ENCODE results near the gene ELMO1.

The ELMO1 gene

GRCh38 chr7:37290731-37291130 is 157.9 kb downstream of the ELMO1 start:
- DNase-seq, result no peak

- no peak for DNase-seq
These were observed 158.9 kb downstream of the ELMO1 start for GRCh38 chr7:37289781-37290180.

- no peak for DNase-seq
These were observed 159.3 kb downstream of the ELMO1 start for GRCh38 chr7:37289367-37289766.

- DNase-seq, result no peak
These were observed 161.4 kb downstream of the ELMO1 start for GRCh38 chr7:37287131-37287855.

GRCh38 chr7:37286454-37286832 is 162.2 kb downstream of the ELMO1 start:
- DNase-seq, result no peak

- no peak for DNase-seq
These were observed 162.8 kb downstream of the ELMO1 start for GRCh38 chr7:37285706-37286453.

- DNase-seq, result peak; percentile 11
These were observed 163.8 kb downstream of the ELMO1 start for GRCh38 chr7:37284805-37285231.

- no peak for DNase-seq
These were observed 164.4 kb downstream of the ELMO1 start for GRCh38 chr7:37284285-37284684.

GRCh38 chr7:37283716-37284115 is 164.9 kb downstream of the ELMO1 start:
- DNase-seq, result no peak

- no peak for DNase-seq
These were observed 165.7 kb downstream of the ELMO1 start for GRCh38 chr7:37282927-37283326.

- no peak for DNase-seq
These were observed 166.6 kb downstream of the ELMO1 start for GRCh38 chr7:37282093-37282444.

- no peak for DNase-seq
These were observed 167.1 kb downstream of the ELMO1 start for GRCh38 chr7:37281368-37282092.

- DNase-seq, result no peak
These were observed 171.2 kb downstream of the ELMO1 start for GRCh38 chr7:37277513-37277912.

GRCh38 chr7:37275078-37275710 is 173.5 kb downstream of the ELMO1 start:
- DNase-seq, result no peak

- DNase-seq, result no peak
These were observed 174.8 kb downstream of the ELMO1 start for GRCh38 chr7:37273891-37274290.

GRCh38 chr7:37269711-37270508 is 178.8 kb downstream of the ELMO1 start:
- DNase-seq, result no peak

- no peak for DNase-seq
These were observed 181.4 kb downstream of the ELMO1 start for GRCh38 chr7:37267251-37267650.

- no peak for DNase-seq
These were observed 182.8 kb downstream of the ELMO1 start for GRCh38 chr7:37265876-37266275.

- no peak for DNase-seq
These were observed 183.7 kb downstream of the ELMO1 start for GRCh38 chr7:37265006-37265405.

- no peak for DNase-seq
These were observed 186.5 kb downstream of the ELMO1 start for GRCh38 chr7:37262181-37262580.

- DNase-seq, result no peak
These were observed 189.3 kb downstream of the ELMO1 start for GRCh38 chr7:37259319-37259821.

GRCh38 chr7:37256631-37257030 is 192.0 kb downstream of the ELMO1 start:
- DNase-seq, result no peak
